ENCODE data around the gene NEUROD6.

NEUROD6 gene

DNA sequence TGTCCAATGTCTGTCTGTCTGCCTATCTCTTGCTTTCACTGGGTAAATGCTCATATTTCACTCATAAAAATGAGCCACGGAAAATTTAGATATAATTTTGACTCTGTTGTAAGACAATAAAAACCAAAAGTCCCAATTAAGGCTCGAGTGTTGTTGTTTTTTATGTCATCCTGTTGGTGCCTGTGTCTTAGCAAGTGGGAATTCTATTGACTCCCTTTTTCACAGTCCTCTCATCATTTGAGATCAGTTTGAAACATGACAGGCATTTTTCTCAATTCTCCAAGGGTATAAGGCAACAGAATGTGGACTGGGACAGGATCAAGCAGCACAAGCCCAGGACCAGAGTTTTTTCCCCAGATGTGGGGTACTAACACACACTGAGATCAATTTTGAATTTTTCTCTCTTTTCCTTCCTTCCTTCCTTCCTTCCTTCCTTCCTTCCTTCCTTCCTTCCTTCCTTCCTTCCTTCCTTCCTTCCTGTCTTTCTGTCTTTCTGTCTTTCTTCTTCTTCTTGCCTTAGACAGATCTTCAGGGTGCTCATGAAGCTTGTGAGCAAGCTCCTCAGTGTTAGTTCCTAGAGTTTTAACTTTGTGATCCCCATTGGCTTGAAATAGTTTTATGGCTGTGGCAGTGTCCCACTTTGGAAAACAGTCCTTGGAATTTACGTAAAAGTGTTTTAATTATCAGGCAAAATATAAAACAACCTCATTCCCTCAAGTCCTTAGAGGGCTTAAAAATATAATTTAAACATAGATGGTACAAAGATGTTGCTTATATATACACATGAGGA lies 3.2 kb upstream of the NEUROD6 start:
- TF ChIP-seq, protein P1, sequence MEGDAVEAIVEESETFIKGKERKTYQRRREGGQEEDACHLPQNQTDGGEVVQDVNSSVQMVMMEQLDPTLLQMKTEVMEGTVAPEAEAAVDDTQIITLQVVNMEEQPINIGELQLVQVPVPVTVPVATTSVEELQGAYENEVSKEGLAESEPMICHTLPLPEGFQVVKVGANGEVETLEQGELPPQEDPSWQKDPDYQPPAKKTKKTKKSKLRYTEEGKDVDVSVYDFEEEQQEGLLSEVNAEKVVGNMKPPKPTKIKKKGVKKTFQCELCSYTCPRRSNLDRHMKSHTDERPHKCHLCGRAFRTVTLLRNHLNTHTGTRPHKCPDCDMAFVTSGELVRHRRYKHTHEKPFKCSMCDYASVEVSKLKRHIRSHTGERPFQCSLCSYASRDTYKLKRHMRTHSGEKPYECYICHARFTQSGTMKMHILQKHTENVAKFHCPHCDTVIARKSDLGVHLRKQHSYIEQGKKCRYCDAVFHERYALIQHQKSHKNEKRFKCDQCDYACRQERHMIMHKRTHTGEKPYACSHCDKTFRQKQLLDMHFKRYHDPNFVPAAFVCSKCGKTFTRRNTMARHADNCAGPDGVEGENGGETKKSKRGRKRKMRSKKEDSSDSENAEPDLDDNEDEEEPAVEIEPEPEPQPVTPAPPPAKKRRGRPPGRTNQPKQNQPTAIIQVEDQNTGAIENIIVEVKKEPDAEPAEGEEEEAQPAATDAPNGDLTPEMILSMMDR (IDR thresholded peaks at IDR 0.05; ENCODE audit: low read length, missing control alignments), result no peak
- no peak for DNase-seq (ENCODE audit: low read depth)

DNA sequence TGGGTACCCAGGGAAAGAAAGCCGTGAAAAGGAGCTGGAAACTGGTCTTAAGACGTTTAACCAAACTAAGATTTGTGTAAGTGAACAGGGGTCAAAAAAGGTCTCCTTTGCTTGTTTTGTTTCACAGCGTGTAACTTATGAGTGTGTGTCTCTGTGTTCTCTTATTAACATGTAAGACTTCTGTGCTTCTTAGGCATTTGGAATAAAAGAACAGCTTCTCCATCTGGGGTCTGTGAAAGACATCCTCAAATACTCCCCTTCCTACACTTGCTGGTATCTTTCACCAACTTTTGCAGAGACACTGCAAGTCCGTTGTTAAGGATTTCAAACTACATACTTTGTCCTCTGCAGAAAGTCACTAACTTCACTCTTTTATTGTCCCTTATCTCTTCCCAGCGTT lies 615 bp upstream of the NEUROD6 start:
- no peak overlapping the region for H3K4me3 ChIP-seq (replicated peaks; ENCODE audit: low read depth, low read length)

More for the DNA sequence above, 3.2 kb upstream of the NEUROD6 start:
- H3K4me3 ChIP-seq (replicated peaks; ENCODE audit: low read depth, low read length), result no peak overlapping the region

DNA sequence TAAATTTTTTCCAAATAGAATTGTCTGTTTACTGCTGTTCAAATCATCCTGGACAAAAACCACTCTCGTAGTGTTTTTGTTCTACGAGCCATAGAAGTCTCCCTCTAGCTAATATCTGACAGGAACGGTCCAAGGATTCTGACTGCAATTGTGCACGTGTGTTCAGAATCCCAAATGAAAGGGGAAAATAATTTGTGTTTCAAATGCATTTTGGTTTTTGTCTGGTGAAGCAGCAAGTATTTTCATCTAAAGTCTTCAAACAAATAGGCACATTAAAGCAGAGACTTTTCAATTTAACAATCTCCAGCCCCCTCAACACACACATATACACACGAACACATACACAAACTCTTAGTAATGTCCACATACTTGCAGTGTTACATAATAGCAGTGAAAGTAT lies 475 bp downstream of the NEUROD6 start:
- TF ChIP-seq, protein P1 (IDR thresholded peaks at IDR 0.05; ENCODE audit: low read length, missing control alignments), result no peak
- no peak for DNase-seq (ENCODE audit: low read depth)
- H3K4me3 ChIP-seq (replicated peaks; ENCODE audit: low read depth, low read length), result no peak overlapping the region

More for the DNA sequence above, 615 bp upstream of the NEUROD6 start:
- no peak for DNase-seq (ENCODE audit: low read depth)
- TF ChIP-seq, protein P1 (IDR thresholded peaks at IDR 0.05; ENCODE audit: low read length, missing control alignments), result no peak

DNA sequence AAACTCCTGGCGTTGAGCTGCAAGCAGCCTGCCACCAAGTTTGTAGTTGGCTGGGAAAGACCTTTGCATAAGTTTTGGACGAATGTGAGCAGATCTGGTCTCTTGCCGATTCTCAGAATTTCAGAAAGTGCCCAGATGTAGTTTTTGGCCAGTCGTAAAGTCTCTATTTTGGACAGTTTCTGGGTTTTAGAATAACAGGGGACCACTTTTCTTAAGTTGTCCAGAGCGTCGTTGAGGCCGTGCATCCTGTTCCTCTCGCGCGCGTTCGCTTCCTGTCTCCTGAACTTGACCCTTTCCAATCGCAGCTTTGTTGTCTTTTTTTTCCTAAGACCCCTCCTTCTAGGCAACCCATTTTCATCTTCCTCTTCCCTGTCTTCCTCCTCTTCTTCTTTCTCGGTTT lies 1.8 kb downstream of the NEUROD6 start:
- no peak overlapping the region for H3K4me3 ChIP-seq (replicated peaks; ENCODE audit: low read depth, low read length)
- no peak for DNase-seq (ENCODE audit: low read depth)
- TF ChIP-seq, protein P1 (IDR thresholded peaks at IDR 0.05; ENCODE audit: low read length, missing control alignments), result no peak

DNA sequence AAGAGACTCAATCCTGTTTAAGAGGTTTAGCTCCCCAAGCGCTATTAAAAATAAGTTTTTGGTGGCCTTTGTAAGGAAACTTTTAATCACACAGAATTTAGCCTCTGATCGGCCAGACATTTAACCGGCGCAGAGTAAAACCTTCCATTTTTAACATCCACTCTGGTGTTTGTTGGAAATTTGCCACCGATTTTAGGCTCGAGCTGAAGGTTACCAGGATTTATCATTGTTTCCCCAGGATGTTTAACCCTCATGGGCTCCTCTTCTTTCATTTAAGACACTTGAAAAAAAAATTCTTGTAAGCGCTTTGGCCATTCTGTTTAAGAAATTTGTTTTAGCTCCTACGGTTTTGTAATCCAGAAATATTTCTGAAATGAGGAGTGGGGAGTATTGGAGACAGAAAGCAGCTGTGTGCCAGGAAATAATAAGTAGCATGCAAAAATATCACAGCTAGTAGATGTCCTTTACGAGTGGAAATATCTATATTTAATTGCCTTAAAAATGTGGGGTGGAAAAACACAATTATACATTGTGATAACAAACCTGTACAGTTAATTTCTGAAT lies 3.4 kb downstream of the NEUROD6 start:
- no peak overlapping the region for H3K4me3 ChIP-seq (replicated peaks; ENCODE audit: low read depth, low read length)
- TF ChIP-seq, protein P1 (IDR thresholded peaks at IDR 0.05; ENCODE audit: low read length, missing control alignments), result no peak

DNA sequence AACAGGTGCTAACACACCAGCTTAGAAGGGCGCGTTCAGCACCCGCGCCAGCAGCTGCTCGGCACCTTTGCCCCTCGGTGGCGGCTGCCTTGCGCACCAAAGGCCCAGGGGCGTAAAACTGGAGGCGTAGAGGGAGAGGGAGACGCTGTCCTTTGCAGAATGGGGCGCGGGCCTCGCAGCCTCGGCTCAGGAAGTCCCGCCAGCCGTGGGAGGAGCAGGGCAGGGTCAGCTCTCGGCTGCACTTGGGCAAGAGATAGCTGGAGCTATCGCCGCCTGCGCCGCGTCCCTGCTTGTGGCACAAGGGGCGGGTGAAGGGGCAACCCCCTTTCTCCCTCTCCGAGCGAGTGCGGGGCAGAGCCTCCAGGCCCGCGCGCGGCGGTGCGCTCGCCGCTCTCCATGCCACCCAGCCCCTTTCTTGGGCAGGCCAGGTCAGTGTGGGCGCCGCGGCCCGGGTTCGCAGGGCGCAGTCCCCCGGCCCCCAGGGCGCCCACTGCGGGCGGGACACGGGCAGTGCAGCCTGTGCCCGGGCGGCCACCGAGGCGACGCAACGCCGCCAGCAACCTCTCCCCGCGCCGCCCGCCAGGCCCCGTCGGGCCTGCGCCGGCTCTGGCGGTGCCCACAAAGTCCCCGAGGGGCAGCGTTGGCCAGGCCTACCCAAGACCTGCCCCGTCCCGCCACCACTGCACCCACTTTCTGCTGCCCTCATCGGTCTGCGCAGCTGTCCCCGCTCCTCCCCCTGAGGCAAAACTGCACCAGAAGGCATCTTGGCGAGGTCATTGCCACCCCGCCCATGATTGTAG lies 4.1 kb downstream of the NEUROD6 start:
- H3K4me3 ChIP-seq (replicated peaks; ENCODE audit: low read depth, low read length), result no peak overlapping the region
- DNase-seq (ENCODE audit: low read depth), result no peak
- TF ChIP-seq, protein P1 (IDR thresholded peaks at IDR 0.05; ENCODE audit: low read length, missing control alignments), result no peak

More for the DNA sequence above, 3.4 kb downstream of the NEUROD6 start:
- no peak for DNase-seq (ENCODE audit: low read depth)

Measured in fibroblast of pulmonary artery (primary cell).